Measurements from ENCODE around the gene REN.

The REN gene

DNA sequence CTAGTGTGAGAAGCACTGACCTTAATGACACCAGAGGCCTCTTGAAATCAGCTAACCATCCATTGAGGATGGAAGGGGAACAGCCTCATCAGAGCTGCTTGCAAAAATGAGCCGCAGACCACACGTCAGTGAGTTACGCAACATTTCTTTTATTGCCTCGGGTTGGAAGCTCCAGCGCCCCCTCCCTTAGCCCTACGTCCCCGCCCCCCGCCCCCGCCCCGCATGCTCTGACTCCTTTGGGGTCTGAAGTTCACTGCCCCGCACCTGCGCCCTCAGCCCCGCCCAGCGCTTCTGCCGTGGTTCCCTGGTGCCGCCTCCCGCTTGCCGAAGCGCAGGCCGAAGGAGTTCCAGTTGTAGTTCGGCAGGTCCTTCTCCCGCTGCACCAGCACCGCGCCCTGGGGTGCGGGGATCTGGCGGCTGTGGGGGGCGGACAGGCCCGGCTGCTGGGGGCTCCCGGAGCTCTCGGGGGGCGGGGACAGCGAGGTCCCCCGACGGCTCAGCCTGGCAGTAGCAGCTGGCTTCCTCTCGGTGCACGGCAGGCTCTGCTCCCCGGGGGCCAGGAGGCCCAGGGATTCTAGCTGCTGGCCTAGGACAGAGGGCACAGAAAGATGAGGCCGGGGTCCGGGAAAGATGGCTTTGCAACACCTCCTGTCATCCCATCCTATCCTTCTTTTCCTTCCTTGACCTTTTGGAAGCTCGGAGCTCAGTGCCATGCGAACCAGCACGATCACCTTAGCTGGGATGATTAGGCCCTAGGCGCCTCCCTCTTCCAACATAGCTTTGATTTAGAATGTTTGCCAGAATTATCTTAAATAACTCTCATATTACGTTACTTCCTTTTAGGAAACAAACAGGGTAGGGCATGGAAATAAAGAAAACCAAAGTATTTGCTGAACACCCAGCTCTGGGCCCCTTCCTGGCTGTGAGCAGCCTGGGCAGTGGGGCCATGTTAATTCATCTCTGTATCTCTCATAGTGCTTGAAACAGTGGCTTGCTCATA lies 24.4 kb upstream of the REN start:
- no peak for DNase-seq (ENCODE audit: low read depth)

DNA sequence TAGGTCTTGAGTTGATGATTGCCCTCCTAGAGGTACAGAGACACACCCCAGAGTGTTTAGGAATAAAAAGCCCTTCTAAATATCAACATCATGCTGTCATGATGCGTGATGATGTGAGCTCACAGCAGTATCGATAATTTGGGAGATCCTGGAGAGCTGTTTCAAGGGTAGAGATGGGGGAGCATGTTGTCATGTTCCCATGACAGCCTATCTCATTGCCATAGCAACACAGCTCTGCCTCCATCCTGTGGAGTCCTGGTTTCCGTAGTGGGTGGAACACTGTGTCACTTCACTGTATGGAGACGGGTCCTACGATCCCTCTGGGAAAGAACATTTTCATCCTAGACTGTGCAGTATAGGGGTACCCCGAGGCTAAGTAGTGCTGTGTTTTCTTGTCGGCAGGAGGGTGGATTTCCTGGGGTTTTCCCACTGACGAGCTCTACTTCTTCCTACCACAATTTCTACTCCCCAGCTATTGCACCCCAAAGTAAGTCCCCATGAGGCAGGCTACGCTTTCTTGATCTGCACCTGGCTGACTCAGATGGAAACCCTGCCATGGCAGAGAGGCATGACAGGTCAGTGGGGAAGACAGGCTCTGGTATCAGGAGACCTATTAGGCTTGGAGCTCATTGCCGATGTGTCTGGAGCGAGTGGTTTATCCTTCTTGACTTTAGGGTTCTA lies 23.0 kb upstream of the REN start:
- DNase-seq (ENCODE audit: low read depth) = no peak

DNA sequence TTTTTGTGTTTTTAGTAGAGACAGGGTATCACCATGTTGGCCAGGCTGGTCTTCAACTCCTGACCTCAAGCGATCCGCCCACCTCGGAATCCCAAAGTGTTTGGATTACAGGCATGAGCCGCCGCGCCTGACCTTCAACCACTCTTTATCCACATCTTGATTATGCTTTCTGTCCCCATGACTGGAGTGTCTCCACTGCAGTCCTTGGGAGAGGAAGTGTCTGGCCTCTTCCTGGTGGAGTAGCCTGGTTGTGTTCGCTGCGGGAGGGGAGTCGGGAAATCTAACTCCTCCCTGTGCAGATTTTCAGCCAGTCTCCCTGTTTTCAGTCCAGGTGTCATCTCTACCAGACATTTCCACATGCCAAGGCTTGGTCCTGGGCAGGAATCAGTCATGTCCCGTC lies 20.5 kb upstream of the REN start:
- no peak for DNase-seq (ENCODE audit: low read depth)

DNA sequence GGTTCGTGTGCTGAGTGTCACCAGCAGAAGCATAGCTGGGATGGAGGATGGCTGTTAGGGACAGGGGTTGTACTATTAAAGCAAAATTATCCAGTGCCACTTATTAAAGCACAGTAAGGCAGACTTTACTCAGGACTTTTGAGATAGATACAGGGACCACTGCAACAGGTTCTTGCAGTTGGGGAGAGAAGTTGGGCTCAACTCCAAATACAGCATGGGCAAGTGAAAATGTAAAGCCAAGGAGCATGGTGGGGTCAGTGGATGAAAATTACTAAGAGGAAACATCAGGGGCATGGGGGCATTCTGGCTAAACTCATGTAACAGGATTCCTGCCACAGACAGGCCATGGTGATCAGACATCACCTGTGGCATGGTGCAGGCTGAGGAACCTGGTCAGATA lies 15.0 kb upstream of the REN start:
- DNase-seq (ENCODE audit: low read depth) = no peak

DNA sequence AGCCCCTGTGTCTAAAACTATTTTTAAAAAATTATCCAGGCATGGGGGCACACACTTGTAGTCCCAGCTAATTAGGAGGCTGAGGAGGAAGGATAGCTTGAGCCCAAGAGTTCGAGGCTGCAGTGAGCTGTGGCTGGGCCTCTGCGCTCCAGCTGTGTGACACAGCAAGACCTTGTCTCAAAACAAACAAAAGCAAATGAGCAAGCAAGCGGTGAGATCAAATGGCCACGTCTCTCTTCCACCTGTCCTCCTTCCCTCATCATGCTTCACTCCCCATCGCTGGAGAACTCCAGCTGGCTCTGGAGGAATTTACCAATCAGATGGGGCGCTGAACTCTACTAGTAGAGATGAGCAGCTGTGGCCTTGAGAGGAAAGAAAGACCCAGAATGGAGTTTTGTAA lies 14.0 kb upstream of the REN start:
- DNase-seq (ENCODE audit: low read depth) = no peak

DNA sequence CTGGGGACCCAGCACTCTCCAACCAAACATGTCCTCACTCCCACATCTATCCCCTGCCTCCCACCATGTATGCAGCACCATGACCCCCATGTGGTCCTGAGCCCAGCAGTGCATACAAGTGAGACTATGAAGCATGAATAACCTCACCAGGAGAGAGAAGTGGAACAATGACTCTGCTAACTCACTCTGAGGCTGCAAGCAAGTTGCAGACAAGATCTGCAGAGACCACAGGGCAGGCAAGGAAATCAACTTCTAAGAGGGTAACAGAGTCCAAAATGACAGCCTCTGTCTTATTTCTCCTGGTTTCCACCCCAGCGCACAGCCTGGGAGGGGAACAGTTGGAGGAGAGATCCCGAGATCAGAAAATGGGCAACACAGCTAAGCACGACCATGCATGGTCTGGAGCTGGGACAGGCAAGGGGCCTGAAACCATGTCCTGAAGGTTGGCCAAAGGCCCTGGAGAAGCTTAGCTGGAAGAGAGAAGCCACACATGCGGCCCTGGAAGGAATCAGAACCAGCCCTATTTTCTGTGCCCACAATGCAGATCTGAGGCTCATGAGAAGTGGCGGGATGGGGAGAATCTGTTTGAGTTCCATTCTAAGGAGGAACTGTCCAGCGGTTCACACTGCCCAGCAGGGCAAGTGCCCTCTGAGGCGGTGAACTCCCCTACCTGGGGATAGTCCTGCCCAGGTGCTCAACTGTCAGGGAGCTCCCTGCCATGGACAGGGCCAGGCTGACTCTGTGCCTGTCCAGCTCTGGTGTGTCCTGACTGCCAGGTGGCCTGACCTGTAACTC lies 12.5 kb upstream of the REN start:
- no peak for DNase-seq (ENCODE audit: low read depth)

DNA sequence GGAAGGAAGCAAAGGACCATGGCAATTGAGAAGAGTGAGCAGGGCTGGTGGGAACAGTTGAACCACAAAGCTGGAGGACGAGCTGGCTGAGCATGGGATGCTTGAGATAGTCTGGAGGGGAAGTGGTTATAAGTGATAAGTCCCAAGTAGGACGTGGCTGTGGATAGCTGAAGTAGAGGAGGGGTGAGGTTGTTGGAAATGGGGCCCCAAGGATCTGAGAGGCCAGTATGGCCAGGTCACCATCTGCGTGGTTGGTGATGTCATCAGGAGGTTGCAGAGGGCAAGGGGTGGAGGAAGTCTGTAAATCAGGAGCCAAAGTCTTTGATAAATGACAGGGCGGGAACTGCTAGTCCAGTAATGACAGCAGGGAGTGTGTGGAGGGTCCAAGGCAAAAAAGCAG lies 11.0 kb upstream of the REN start:
- DNase-seq (ENCODE audit: low read depth) = no peak

DNA sequence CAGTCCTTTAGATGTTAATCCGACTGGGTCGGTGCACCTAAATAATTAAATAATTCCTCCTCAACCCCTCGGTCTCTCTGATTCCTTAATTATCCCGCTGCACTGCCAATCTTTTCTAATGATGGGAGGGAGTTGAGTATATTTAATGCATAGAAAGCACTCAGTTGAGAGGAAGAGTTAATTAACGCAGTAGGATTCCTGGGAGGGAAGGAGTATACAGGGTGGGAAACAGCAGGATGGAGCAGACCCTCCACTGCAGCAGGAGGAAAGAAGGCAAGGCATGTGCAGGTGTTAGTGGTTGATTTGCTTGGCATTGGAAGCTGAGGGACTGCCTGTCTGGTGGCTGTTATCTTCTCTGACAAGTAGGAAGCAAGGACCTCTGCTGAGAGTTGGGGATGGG lies 9.9 kb upstream of the REN start:
- DNase-seq (ENCODE audit: low read depth) = no peak

DNA sequence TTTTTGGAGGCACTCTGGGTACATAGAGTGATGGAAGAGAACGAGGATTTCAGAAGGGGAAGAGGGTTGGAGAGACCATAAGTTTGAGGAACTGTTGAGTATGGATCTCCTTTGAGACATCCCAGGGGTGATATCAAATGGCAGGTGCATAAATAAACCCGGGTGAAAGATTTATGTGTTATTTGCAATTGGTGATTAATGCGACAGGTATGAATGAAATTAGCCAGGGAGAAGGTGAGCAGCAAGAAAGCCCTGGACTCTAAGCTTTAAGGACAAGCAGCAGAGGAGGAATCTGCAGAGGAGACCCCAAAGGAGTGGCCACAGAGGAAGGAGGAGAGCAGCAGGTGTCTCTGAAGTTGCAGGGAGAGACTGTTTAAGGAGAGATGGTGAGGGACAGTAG lies 8.8 kb upstream of the REN start:
- no peak for DNase-seq (ENCODE audit: low read depth)

DNA sequence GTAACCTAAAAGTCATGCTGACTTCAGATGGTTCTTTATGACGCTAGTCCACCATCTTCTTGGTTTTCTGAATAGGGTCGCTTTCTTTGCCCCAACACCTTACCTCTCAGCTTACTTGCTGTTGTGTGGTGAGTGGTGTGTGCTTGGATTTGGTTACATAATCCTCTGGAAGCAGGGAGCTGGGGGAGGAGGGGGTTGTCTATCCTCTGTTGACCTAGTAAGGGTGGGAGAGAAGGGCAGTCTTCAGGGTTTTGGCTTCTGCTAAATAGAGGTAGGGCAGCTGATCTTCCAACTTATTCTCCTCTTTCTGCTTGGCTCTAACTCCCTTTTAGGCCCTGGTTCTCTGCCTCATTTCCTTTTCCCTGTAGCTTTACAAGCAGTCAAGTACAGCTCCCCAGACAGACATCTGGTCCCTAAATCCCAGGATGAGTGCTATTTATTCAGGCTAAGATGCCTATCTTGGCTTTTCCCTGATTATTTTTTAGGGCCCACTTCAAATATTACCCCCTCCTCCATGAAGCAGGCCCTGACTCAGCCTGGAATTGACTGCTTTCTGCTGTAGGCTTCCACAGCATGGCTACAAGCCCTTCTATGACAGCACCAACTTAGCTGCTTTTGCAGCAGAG lies 6.4 kb upstream of the REN start:
- DNase-seq (ENCODE audit: low read depth) = no peak

DNA sequence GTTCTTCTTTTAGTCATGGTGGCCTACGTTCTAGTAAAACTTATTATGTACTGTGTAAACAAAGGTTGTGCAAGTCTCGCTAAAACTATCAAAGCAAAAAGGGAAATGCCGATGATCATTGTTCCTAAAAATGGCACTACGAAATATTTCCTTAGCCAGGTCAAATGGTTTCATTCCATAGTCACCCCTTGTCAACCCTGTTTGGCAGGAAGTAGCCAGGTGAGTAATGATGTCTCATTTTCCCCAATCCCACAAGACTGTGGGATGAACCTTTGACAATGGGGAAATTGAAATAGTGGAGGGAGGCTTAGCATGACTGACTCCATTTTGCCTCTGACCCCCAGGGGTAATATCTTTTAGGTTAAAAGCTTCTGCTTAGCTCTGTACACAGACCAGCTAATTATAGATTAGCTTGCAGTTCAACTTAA lies 5.6 kb upstream of the REN start:
- no peak for DNase-seq (ENCODE audit: low read depth)

DNA sequence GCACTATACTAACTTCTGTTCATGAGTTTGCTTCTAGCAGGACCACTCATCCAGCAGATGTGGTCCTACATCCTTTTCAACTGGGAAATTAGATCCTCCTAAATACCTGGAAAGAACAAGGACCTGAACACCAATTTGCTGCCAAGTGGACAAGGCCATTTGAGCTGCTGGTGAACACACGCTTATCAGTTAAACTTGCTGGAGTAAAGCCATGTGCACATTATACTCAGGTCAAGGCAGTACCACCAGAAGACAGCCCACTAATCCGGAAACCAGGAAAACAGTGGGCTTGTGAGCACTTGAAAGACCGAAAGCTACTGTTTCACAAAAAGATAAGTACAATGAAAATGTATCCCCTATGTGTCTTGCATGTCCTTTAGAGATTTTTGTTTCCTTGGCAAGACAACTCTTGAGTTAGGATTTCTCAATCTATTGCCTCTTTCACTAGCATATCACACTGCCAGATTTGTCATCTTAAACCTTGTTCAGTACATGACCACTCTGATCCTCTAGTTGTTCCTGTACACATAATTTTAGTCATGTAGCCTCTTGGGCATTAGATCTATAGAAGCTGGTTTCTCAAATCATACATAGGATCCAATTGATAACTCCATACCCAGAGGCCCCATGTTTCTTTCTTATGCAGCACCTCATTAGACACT lies 4.5 kb upstream of the REN start:
- DNase-seq (ENCODE audit: low read depth) = no peak

DNA sequence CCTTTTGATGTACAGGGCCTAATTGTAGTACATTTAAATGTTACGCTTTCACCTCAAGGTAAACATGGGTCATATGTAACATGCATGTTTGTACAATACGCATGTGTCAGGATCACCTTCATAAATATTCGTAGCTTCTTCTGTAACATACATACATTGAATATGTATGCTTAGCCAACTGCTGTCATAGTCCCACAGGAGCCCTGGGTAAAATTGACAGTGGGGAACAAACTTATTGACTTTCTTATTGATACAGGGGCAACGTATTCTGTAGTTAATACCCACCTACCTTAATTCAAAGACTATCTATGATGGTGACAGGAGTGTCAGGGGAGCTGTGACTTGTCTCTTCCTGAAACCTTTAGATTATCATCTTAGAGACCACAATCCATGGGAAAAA lies 3.7 kb upstream of the REN start:
- DNase-seq (ENCODE audit: low read depth) = no peak

DNA sequence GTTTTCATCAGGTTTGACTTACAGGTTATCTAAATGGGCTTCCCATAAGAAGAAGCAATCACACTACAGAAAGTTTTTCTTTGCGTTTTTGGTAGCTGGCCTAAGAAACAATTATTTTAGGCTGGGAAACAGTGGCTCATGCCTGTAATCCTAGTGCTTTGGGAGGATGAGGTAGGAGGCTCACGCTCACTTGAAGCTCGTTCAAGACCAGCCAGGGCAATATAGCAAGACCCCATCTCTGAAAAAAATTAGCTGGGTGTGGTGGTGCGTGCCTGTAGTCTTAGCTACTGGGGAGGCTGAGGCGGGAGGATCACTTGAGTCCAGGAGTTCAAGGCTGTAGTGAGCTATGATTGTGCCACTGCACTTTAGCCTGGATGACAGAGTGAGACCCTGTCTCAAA lies 1.6 kb upstream of the REN start:
- DNase-seq (ENCODE audit: low read depth) = no peak

DNA sequence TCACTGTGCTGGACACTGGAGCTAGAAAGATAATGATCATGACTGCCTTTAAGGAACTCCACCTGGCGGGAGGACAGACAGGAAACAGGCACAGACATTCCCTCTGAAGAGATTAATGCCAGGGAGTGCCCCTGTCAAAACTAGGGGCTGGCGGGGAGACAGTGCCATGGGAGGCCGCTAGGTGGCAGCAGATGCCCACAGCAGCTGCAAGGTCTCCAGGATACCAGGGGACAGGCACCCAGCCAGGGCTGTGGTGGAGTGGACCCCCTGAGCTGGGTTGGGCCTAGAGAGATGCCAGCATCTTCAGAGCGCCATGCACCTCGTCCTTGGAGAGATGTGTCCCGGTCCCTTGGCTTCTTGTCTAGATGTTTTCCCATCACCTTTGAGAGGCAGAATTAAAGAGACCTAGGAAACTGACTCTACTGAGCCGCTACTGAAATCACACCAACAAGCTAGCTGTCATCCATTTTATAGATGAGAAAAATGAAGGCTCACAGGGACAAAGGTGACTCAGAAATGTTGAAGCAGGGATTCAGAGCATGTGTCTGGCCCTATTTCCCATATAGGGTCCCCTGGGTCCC lies 3.6 kb downstream of the REN start:
- peak; percentile 59 for DNase-seq (ENCODE audit: low read depth)

DNA sequence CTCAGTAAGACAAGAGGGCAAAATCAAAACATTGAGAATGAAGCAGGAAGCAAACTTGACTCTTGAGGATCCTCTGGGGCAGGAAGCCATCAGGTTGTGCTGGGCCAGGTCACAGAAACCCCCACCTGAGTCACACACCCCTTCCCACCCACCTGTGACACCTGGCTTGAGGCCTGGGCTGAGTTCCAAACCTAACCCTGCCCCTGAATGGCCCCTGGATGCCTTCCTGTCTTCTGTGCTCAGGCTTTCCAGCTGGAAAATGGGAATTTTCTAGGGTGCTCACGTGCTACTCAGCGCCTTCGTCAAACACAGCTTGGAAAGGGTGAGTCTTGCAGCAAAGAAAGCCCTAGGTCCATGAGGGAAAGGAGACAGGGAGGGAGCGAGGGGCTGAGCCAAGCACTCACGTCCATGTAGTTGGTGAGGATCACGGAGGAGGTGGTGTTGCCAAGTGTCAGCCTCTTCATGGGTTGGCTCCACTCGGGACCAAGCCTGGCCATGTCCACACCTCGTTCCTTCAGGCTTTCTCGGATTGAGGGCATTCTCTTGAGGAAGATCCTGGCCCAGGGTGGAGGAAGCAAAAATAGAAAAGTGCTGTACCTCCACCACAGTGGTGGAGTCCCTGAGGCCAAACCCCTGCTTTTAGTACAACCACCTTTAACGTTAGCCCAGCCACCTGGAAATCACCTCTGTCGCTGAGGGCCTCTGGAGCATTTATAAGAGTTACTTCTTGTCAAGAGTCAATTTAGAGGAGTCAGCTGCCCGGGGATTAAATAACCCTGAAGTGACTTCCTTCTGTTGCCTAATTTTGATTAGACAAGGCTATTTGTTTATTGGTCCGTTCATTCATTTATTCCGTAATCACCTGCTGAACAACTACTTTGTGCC lies 4.3 kb downstream of the REN start:
- DNase-seq (ENCODE audit: low read depth) = no peak

DNA sequence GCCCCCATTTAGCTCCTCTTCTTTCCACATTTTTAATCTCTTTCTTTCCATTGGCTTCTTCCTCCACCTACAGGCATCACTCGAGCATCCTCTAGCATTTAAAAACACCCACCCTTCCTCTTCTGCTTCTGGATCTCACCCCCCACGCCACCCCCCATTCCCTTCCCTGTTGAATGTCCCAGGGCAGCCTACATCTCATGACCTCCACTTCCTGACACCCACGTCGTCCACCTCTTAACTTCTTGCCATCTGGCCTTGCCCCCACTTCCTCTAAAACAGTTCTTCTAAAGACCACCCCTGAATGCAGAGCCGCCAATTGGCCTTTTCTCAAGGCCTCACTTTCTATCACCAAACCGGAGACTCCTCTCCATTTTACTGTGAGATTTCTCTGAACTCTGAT lies 8.2 kb downstream of the REN start:
- DNase-seq (ENCODE audit: low read depth) = no peak

DNA sequence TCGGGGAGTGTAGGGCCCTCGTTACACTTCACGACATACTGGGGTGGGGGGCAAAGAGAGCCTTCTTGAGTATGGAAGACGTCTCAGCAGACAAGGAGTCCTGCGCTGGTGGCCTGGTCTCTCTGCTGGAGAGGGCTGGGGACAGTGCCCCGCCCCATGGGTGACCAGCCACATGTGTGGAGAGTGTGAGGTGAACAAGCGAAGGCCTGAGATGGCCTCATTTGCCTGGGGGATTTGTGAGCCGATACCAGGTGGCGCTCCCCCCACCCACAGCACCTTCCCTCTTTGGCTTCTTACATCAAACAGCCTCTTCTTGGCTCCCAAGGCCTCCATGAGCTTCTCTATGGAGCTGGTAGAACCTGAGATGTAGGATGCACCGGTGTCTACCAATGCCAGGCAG lies 10.3 kb downstream of the REN start:
- DNase-seq (ENCODE audit: low read depth) = no peak

DNA sequence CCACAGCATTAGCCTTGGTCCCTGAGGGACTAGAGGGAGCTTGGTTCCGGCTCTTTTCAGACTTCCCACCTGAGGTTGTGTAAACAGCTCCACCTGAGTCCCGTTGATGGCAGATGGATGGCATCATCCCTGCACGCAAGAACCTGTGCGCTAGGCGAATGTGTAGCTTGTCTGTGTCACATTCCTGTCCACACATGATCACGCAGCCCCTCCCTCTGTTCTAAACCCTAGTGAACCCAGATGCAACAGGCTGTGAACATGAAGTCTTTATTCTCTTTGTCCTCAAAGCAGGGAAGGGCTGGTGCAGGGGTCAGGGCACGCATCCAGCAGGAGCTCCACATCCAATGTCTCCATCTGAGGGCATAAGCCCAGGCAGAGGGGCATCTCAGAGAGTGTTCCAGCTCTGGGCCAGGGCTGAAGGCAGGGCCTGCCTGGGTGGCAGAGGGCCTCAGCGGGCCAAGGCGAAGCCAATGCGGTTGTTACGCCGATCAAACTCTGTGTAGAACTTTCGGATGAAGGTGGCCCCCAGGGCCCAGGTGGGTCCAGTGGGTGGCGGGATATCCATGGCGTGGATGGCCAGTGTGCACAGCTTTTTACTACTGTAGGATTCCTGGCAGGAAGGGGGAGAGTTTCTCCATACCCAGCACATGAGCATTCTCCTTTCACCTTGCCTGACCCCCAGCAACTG lies 11.4 kb downstream of the REN start:
- no peak for DNase-seq (ENCODE audit: low read depth)

DNA sequence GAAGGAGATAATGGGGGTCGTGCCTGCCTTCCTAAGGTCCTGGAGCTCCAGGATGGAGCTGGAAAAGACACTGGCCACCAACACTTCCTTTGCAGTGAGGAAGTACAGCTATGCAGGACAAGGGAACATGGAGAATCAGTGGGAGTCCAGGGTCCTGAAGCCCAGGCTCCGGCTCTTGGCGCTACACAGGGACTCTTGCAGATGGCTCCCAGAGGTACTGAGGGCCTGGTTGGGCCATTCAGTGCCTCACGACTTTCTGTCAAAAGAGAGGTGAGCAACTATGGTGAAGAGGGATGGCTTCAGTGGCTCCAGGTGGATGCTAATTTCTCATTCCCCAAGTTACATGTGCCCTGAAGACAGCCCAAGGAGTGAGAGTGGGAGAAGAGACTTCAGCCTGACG lies 12.5 kb downstream of the REN start:
- DNase-seq (ENCODE audit: low read depth) = no peak

All from activated T-helper 1 cell treated with Interleukin-2 at 50 U/mL for 16 hours (primary cell).